ENCODE measurements around the gene P2RY8. TPM values are rescaled to one million over a fixed set of nuclear protein-coding genes. Genes with fewer than 3 reads are reported as not detected.

The P2RY8 gene
- total RNA-seq, 1 experiment from 2014 or later: not detected

GRCh38 chrX:1424147-1424851, 112.7 kb downstream of the P2RY8 start:
- Mint-ChIP-seq H3K4me1 (ENCODE audit: low read depth, unreplicated experiment) (peaks cover 9% of the 10 kb centered on the region), H3K27ac (ENCODE audit: unreplicated experiment) (no peak overlapping the region), H3K4me3 (ENCODE audit: unreplicated experiment) (no peak overlapping the region), H3K9me3 (ENCODE audit: unreplicated experiment) (peaks cover 36% of the 10 kb centered on the region), H3K36me3 (ENCODE audit: insufficient read depth, unreplicated experiment) (peaks cover 80% of the 10 kb centered on the region), H3K27me3 (ENCODE audit: insufficient read depth, unreplicated experiment) (no peaks in the 10 kb centered on the region)
- TF ChIP-seq, protein P1, sequence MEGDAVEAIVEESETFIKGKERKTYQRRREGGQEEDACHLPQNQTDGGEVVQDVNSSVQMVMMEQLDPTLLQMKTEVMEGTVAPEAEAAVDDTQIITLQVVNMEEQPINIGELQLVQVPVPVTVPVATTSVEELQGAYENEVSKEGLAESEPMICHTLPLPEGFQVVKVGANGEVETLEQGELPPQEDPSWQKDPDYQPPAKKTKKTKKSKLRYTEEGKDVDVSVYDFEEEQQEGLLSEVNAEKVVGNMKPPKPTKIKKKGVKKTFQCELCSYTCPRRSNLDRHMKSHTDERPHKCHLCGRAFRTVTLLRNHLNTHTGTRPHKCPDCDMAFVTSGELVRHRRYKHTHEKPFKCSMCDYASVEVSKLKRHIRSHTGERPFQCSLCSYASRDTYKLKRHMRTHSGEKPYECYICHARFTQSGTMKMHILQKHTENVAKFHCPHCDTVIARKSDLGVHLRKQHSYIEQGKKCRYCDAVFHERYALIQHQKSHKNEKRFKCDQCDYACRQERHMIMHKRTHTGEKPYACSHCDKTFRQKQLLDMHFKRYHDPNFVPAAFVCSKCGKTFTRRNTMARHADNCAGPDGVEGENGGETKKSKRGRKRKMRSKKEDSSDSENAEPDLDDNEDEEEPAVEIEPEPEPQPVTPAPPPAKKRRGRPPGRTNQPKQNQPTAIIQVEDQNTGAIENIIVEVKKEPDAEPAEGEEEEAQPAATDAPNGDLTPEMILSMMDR (IDR thresholded peaks at IDR 0.05; ENCODE audit: insufficient read depth in 1 of 2, low read depth in 1 of 2, low read length in 1 of 2, severe bottlenecking in 1 of 2, unreplicated experiment in 1 of 2): no peak
- no peak for DNase-seq
- H3K4me1 ChIP-seq: no peaks in the 10 kb centered on the region
- H3K27me3 ChIP-seq (replicated peaks; ENCODE audit: control insufficient read depth, insufficient read depth, low read length): no peaks in the 10 kb centered on the region
- POLR2A ChIA-PET: no interaction called here
- CTCF ChIA-PET: no interaction called here
- H3K9me3 ChIP-seq: peaks cover 21% of the 10 kb centered on the region
- no peaks in the 10 kb centered on the region; the same call in 1 of the 2 replicates for H3K36me3 ChIP-seq (ENCODE audit: control insufficient read depth, insufficient read depth, low read length)
- H3K4me3 ChIP-seq (ENCODE audit: low read depth, low read length): no peak overlapping the region
- intact Hi-C loops (cut with micrococcal nuclease; ENCODE audit: unreplicated experiment): no loop called here
- BruUV-seq (replicated peaks): no TSS peak

DNA sequence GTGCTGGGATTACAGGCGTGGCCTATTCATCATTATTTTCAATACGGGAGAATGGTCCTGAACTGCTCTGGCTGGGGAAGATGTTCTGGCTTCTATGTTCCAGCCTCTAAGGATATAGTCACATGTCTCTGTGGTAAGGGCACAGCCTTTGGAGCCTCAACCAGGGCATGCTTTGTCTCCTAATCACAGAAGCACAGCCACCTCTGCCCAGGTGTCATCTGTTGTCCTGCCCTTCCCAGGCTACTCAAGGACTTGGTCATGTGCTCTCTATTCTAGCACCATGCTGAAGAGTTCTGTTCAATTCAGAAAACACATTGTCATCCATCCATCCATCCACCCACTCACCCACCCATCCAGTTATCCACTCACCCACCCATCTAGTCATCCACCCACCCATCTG, 113.8 kb downstream of the P2RY8 start:
- no peak for DNase-seq
- H3K4me3 ChIP-seq (ENCODE audit: low read depth, low read length): no peak overlapping the region
- H3K27me3 Mint-ChIP-seq (ENCODE audit: insufficient read depth, unreplicated experiment): no peaks in the 10 kb centered on the region
- no peaks in the 10 kb centered on the region for H3K27me3 ChIP-seq (replicated peaks; ENCODE audit: control insufficient read depth, insufficient read depth, low read length)
- no TSS peak for BruUV-seq (replicated peaks)
- POLR2A ChIA-PET: no interaction called here
- no peak overlapping the region for H3K27ac Mint-ChIP-seq (ENCODE audit: unreplicated experiment)
- H3K36me3 ChIP-seq (ENCODE audit: control insufficient read depth, insufficient read depth, low read length): no peaks in the 10 kb centered on the region; the same call in none of the 2 replicates
- peaks cover 81% of the 10 kb centered on the region for H3K36me3 Mint-ChIP-seq (ENCODE audit: insufficient read depth, unreplicated experiment)
- H3K4me1 ChIP-seq: no peaks in the 10 kb centered on the region
- CTCF ChIA-PET: no interaction called here
- intact Hi-C loops (cut with micrococcal nuclease; ENCODE audit: unreplicated experiment): no loop called here
- TF ChIP-seq, protein P1 (IDR thresholded peaks at IDR 0.05; ENCODE audit: insufficient read depth in 1 of 2, low read depth in 1 of 2, low read length in 1 of 2, severe bottlenecking in 1 of 2, unreplicated experiment in 1 of 2): no peak
- peaks cover 36% of the 10 kb centered on the region for H3K9me3 Mint-ChIP-seq (ENCODE audit: unreplicated experiment)
- H3K4me3 Mint-ChIP-seq (ENCODE audit: unreplicated experiment): no peak overlapping the region
- peaks cover 21% of the 10 kb centered on the region for H3K9me3 ChIP-seq
- peaks cover 9% of the 10 kb centered on the region for H3K4me1 Mint-ChIP-seq (ENCODE audit: low read depth, unreplicated experiment)

GRCh38 chrX:1422135-1422465, 114.9 kb downstream of the P2RY8 start:
- peaks cover 36% of the 10 kb centered on the region for H3K9me3 Mint-ChIP-seq (ENCODE audit: unreplicated experiment)
- no TSS peak for BruUV-seq (replicated peaks)
- no peak overlapping the region for H3K27ac Mint-ChIP-seq (ENCODE audit: unreplicated experiment)
- TF ChIP-seq, protein P1 (IDR thresholded peaks at IDR 0.05; ENCODE audit: insufficient read depth in 1 of 2, low read depth in 1 of 2, low read length in 1 of 2, severe bottlenecking in 1 of 2, unreplicated experiment in 1 of 2): no peak
- Histone ChIP-seq H3K9me3 (peaks cover 21% of the 10 kb centered on the region), H3K36me3 (ENCODE audit: control insufficient read depth, insufficient read depth, low read length) (peaks cover 2% of the 10 kb centered on the region), H3K4me1 (no peaks in the 10 kb centered on the region), H3K27me3 (replicated peaks; ENCODE audit: control insufficient read depth, insufficient read depth, low read length) (no peaks in the 10 kb centered on the region), H3K4me3 (ENCODE audit: low read depth, low read length) (no peak overlapping the region)
- peaks cover 9% of the 10 kb centered on the region for H3K4me1 Mint-ChIP-seq (ENCODE audit: low read depth, unreplicated experiment)
- H3K4me3 Mint-ChIP-seq (ENCODE audit: unreplicated experiment): no peak overlapping the region
- POLR2A ChIA-PET: no interaction called here
- DNase-seq: no peak
- CTCF ChIA-PET: no interaction called here
- H3K36me3 Mint-ChIP-seq (ENCODE audit: insufficient read depth, unreplicated experiment): peaks cover 76% of the 10 kb centered on the region
- H3K27me3 Mint-ChIP-seq (ENCODE audit: insufficient read depth, unreplicated experiment): no peaks in the 10 kb centered on the region
- intact Hi-C loops (cut with micrococcal nuclease; ENCODE audit: unreplicated experiment): no loop called here
